OCI-LY3 (cell line): ENCODE data around the gene UBAP1.

Experiments used
- H2AFZ ChIP-seq: fragments of 200-600, 300-600 bp; shearing (Covaris generic); 2 replicates; pipeline ENCODE4 v1.6.0; 2014; ENCODE audit warnings: antibody characterized with exemption, low read depth, low read length
- H3K27ac ChIP-seq: fragments of 200-600, 300-600 bp; sonication (generic); 2 replicates; pipeline ENCODE4 v1.5.1; 2014; ENCODE audit warnings: mild to moderate bottlenecking, low read length, moderate library complexity, mixed read lengths
- H3K27me3 ChIP-seq: fragments of 200-600, 300-600 bp; sonication (generic); 2 replicates; pipeline ENCODE4 v1.6.1; 2014; ENCODE audit warnings: low read depth, low read length, mixed read lengths
- H3K36me3 ChIP-seq: fragments of 200-600, 300-600 bp; sonication (generic); replicated peaks from 2 replicates; pipeline ENCODE3; 2014; ENCODE audit warnings: low read depth, low read length, mixed read lengths
- H3K4me1 ChIP-seq: fragments of 300-600, 200-600 bp; sonication (generic); 2 replicates; pipeline ENCODE4 v1.6.1; 2014; ENCODE audit warnings: low read length, mixed read lengths
- H3K4me2 ChIP-seq: fragments of 200-600, 300-600 bp; sonication (generic); 2 replicates; pipeline ENCODE4 v1.6.1; 2014; ENCODE audit warnings: low read length, mixed read lengths
- H3K4me3 ChIP-seq: fragments of 300-600, 200-600 bp; sonication (generic); 2 replicates; pipeline ENCODE4 v1.5.1; 2014; ENCODE audit warnings: antibody characterized with exemption, mild to moderate bottlenecking, low read length, moderate library complexity
- H3K79me2 ChIP-seq: fragments of 300-600, 200-600 bp; shearing (Covaris generic); 2 replicates; pipeline ENCODE4 v1.6.1; 2014; ENCODE audit warnings: mild to moderate bottlenecking, low read length, mixed read lengths
- H3K9ac ChIP-seq: fragments of 300-600, 200-600 bp; shearing (Covaris generic); 2 replicates; pipeline ENCODE4 v1.6.0; 2014; ENCODE audit warnings: mild to moderate bottlenecking, low read length, moderate library complexity
- H3K9me3 ChIP-seq: fragments of 200-600, 300-600 bp; shearing (Covaris generic); 2 replicates; pipeline ENCODE4 v1.6.1; 2014; ENCODE audit warnings: low read length, mixed read lengths; ENCODE audit not compliant: insufficient read depth
- H4K20me1 ChIP-seq: fragments of 200-600, 300-600 bp; sonication (generic); 2 replicates; pipeline ENCODE4 v1.6.1; 2016; ENCODE audit warnings: low read length, mixed read lengths; ENCODE audit not compliant: insufficient read depth
- CTCF ChIP-seq: fragments of 200-600, 300-600 bp; sonication (generic); IDR thresholded peaks from 2 replicates; pipeline ENCODE4 v1.5.1; 2014; ENCODE audit warnings: antibody characterized with exemption, low read length, low read depth
- EZH2phosphoT487 ChIP-seq: fragments of 200-600 bp; shearing (Covaris generic); IDR thresholded peaks from 2 replicates; pipeline ENCODE4 v1.6.1; 2018; ENCODE audit warnings: antibody characterized with exemption, mixed run types, low read depth

UBAP1 gene

GRCh38 chr9:34151398-34151797, 27.4 kb upstream of the UBAP1 start:
- no peaks in the 10 kb centered on the region for H4K20me1 ChIP-seq

GRCh38 chr9:34154057-34154456, 24.8 kb upstream of the UBAP1 start:
- Histone ChIP-seq H3K9me3 (no peaks in the 10 kb centered on the region), H3K4me3 (no peak overlapping the region), H3K36me3 (no peaks in the 10 kb centered on the region), H3K9ac (no peak overlapping the region), H3K27me3 (no peaks in the 10 kb centered on the region), H3K79me2 (no peaks in the 10 kb centered on the region), H3K4me2 (no peak overlapping the region), H3K4me1 (no peaks in the 10 kb centered on the region), H2AFZ (no peak overlapping the region), H3K27ac (no peak overlapping the region), H4K20me1 (no peaks in the 10 kb centered on the region)
- TF ChIP-seq EZH2phosphoT487 (no peak), CTCF (no peak)

More at GRCh38 chr9:34151398-34151797, 27.4 kb upstream of the UBAP1 start:
- H3K4me1 ChIP-seq, result no peaks in the 10 kb centered on the region
- no peaks in the 10 kb centered on the region for H3K27me3 ChIP-seq
- no peak overlapping the region for H3K4me2 ChIP-seq
- no peak overlapping the region for H3K4me3 ChIP-seq
- no peaks in the 10 kb centered on the region for H3K36me3 ChIP-seq
- TF ChIP-seq CTCF (no peak), EZH2phosphoT487 (no peak)
- no peak overlapping the region for H3K9ac ChIP-seq
- no peaks in the 10 kb centered on the region for H3K79me2 ChIP-seq
- no peak overlapping the region for H3K27ac ChIP-seq
- no peak overlapping the region for H2AFZ ChIP-seq
- no peaks in the 10 kb centered on the region for H3K9me3 ChIP-seq

GRCh38 chr9:34157318-34157717, 21.5 kb upstream of the UBAP1 start:
- Histone ChIP-seq H4K20me1 (no peaks in the 10 kb centered on the region), H3K79me2 (no peaks in the 10 kb centered on the region), H3K27ac (no peak overlapping the region), H3K4me3 (no peak overlapping the region), H3K4me2 (no peak overlapping the region), H3K9me3 (no peaks in the 10 kb centered on the region), H3K4me1 (no peaks in the 10 kb centered on the region), H3K27me3 (no peaks in the 10 kb centered on the region), H3K9ac (no peak overlapping the region), H2AFZ (no peak overlapping the region), H3K36me3 (no peaks in the 10 kb centered on the region)
- TF ChIP-seq EZH2phosphoT487 (no peak), CTCF (no peak)

- TF ChIP-seq EZH2phosphoT487 (no peak), CTCF (no peak)
- Histone ChIP-seq H3K9ac (no peak overlapping the region), H4K20me1 (no peaks in the 10 kb centered on the region), H3K9me3 (no peaks in the 10 kb centered on the region), H3K4me1 (no peaks in the 10 kb centered on the region), H3K4me3 (no peak overlapping the region), H3K36me3 (no peaks in the 10 kb centered on the region), H3K79me2 (no peaks in the 10 kb centered on the region), H3K27me3 (no peaks in the 10 kb centered on the region), H2AFZ (no peak overlapping the region), H3K27ac (no peak overlapping the region), H3K4me2 (no peak overlapping the region)
Measured at GRCh38 chr9:34157898-34158297, 20.9 kb upstream of the UBAP1 start.
